Chondrocyte (in vitro differentiated cells): ENCODE data around the gene NFKBIZ. TPM values are rescaled to one million over a fixed set of nuclear protein-coding genes. Genes with fewer than 3 reads are reported as not detected.

ENCODE experiments used
- DNase-seq: peaks from one replicate; pipeline ENCODE4 v3.0.0; 2021; ENCODE audit warnings: mixed read lengths, low spot score
- H3K27ac Mint-ChIP-seq: one replicate; pipeline ENCODE4 v1.8.0; 2021; ENCODE audit warnings: mild to moderate bottlenecking, moderate library complexity, mixed read lengths; ENCODE audit not compliant: unreplicated experiment
- H3K27me3 Mint-ChIP-seq: 2 replicates; pipeline ENCODE4 v1.8.0; 2021; ENCODE audit warnings: low read depth, mixed read lengths
- H3K36me3 Mint-ChIP-seq: 2 replicates; pipeline ENCODE4 v1.8.0; 2021; ENCODE audit warnings: low read depth, mixed read lengths
- H3K4me1 Mint-ChIP-seq: 2 replicates; pipeline ENCODE4 v1.8.0; 2021; ENCODE audit warnings: low read depth, mild to moderate bottlenecking, mixed read lengths
- H3K4me3 Mint-ChIP-seq: one replicate; pipeline ENCODE4 v1.8.0; 2021; ENCODE audit warnings: mild to moderate bottlenecking, moderate library complexity, mixed read lengths; ENCODE audit not compliant: unreplicated experiment
- H3K9me3 Mint-ChIP-seq: 2 replicates; pipeline ENCODE4 v1.8.0; 2021; ENCODE audit warnings: low read depth, mixed read lengths
- CTCF ChIP-seq: fragments of 200-600 bp; sonication (generic); IDR thresholded peaks from 2 replicates; pipeline ENCODE4 v1.5.0; 2021; ENCODE audit warnings: antibody characterized with exemption, mild to moderate bottlenecking, moderate library complexity
- total RNA-seq: library from RNA; stranded (reverse); gene quantifications from 3 replicates; pipeline ENCODE4 v1.2.1, GENCODE V29; 2021

Gene NFKBIZ
- total RNA-seq, 1 donor from 2014 or later: 18.9 TPM

GRCh38 chr3:101898039-101898438, 48.7 kb downstream of the NFKBIZ start:
- Mint-ChIP-seq H3K4me1 (peaks cover 7% of the 10 kb centered on the region), H3K4me3 (no peak overlapping the region), H3K27me3 (no peaks in the 10 kb centered on the region), H3K9me3 (peaks cover 5% of the 10 kb centered on the region), H3K27ac (no peak overlapping the region), H3K36me3 (no peaks in the 10 kb centered on the region)
- DNase-seq: no peak
- TF ChIP-seq CTCF: no peak

GRCh38 chr3:101898752-101899169, 49.4 kb downstream of the NFKBIZ start:
- Mint-ChIP-seq H3K27ac (no peak overlapping the region), H3K4me1 (peaks cover 7% of the 10 kb centered on the region), H3K27me3 (no peaks in the 10 kb centered on the region), H3K9me3 (peaks cover 4% of the 10 kb centered on the region), H3K36me3 (no peaks in the 10 kb centered on the region), H3K4me3 (no peak overlapping the region)
- DNase-seq: no peak
- TF ChIP-seq CTCF: no peak

- H3K9me3 Mint-ChIP-seq: no peaks in the 10 kb centered on the region
- H3K4me3 Mint-ChIP-seq: no peak overlapping the region
- H3K4me1 Mint-ChIP-seq: peaks cover 7% of the 10 kb centered on the region
- no peak for TF ChIP-seq CTCF
- no peak for DNase-seq
- no peak overlapping the region for H3K27ac Mint-ChIP-seq
- H3K36me3 Mint-ChIP-seq: no peaks in the 10 kb centered on the region
- no peaks in the 10 kb centered on the region for H3K27me3 Mint-ChIP-seq
Measured at GRCh38 chr3:101900316-101900715, 51.0 kb downstream of the NFKBIZ start.

GRCh38 chr3:101900736-101901135, 51.4 kb downstream of the NFKBIZ start:
- no peak for TF ChIP-seq CTCF
- Mint-ChIP-seq H3K27me3 (no peaks in the 10 kb centered on the region), H3K4me3 (no peak overlapping the region), H3K4me1 (peaks cover 7% of the 10 kb centered on the region), H3K27ac (no peak overlapping the region), H3K9me3 (no peaks in the 10 kb centered on the region), H3K36me3 (no peaks in the 10 kb centered on the region)
- no peak for DNase-seq

GRCh38 chr3:101902041-101902440, 52.7 kb downstream of the NFKBIZ start:
- no peaks in the 10 kb centered on the region for H3K27me3 Mint-ChIP-seq
- TF ChIP-seq CTCF: no peak
- DNase-seq: no peak
- no peaks in the 10 kb centered on the region for H3K9me3 Mint-ChIP-seq
- no peak overlapping the region for H3K4me3 Mint-ChIP-seq
- H3K27ac Mint-ChIP-seq: no peak overlapping the region
- H3K4me1 Mint-ChIP-seq: peaks cover 5% of the 10 kb centered on the region
- H3K36me3 Mint-ChIP-seq: no peaks in the 10 kb centered on the region
